HG03460 (cell line): ENCODE data around the gene RAB40A.

ENCODE experiments used
- ATAC-seq: cut with Tn5 transposase; IDR thresholded peaks from one replicate; pipeline ENCODE4 v1.9.1; 2021; ENCODE audit not compliant: unreplicated experiment

Gene RAB40A

GRCh38 chrX:103519389-103519788, at the start of gene RAB40A:
Gene RAB40A, minus strand, starts transcription at chrX:103519489. Its CDS starts 18,733 bp downstream, at chrX:103500756.
- ATAC-seq, result no peak

GRCh38 chrX:103565752-103566151, 46.5 kb upstream of the RAB40A start:
- ATAC-seq, result no peak

- no peak for ATAC-seq
Measured at GRCh38 chrX:103565197-103565596, 45.9 kb upstream of the RAB40A start.

- no peak for ATAC-seq
Measured at GRCh38 chrX:103562801-103563200, 43.5 kb upstream of the RAB40A start.

- no peak for ATAC-seq
Measured at GRCh38 chrX:103560256-103560655, 41.0 kb upstream of the RAB40A start.

GRCh38 chrX:103556963-103557612, 37.8 kb upstream of the RAB40A start:
- no peak for ATAC-seq

GRCh38 chrX:103554687-103555424, 35.6 kb upstream of the RAB40A start:
- ATAC-seq, result peak; percentile 100

- ATAC-seq, result no peak
Measured at GRCh38 chrX:103552236-103552635, 32.9 kb upstream of the RAB40A start.

GRCh38 chrX:103550415-103551051, 31.2 kb upstream of the RAB40A start:
- ATAC-seq, result no peak

- no peak for ATAC-seq
Measured at GRCh38 chrX:103549916-103550315, 30.6 kb upstream of the RAB40A start.

GRCh38 chrX:103540145-103540544, 20.9 kb upstream of the RAB40A start:
- ATAC-seq, result no peak

GRCh38 chrX:103539695-103540094, 20.4 kb upstream of the RAB40A start:
- ATAC-seq, result no peak

- ATAC-seq, result no peak
Measured at GRCh38 chrX:103538728-103539127, 19.4 kb upstream of the RAB40A start.

GRCh38 chrX:103537871-103538387, 18.6 kb upstream of the RAB40A start:
- ATAC-seq, result no peak

GRCh38 chrX:103536732-103537131, 17.4 kb upstream of the RAB40A start:
- no peak for ATAC-seq

- no peak for ATAC-seq
Measured at GRCh38 chrX:103536071-103536470, 16.8 kb upstream of the RAB40A start.

GRCh38 chrX:103535206-103535605, 15.9 kb upstream of the RAB40A start:
- ATAC-seq, result no peak

GRCh38 chrX:103533511-103534216, 14.4 kb upstream of the RAB40A start:
- no peak for ATAC-seq

GRCh38 chrX:103531002-103531401, 11.7 kb upstream of the RAB40A start:
- ATAC-seq, result no peak

GRCh38 chrX:103530545-103530944, 11.3 kb upstream of the RAB40A start:
- ATAC-seq, result no peak

- ATAC-seq, result no peak
Measured at GRCh38 chrX:103529550-103529949, 10.3 kb upstream of the RAB40A start.
